Liver (tissue), 9 donors: Measurements from ENCODE around the gene TXNDC11. TPM values are rescaled to one million over a fixed set of nuclear protein-coding genes. Genes with fewer than 3 reads are reported as not detected.

ENCODE experiments used
- DNase-seq: peaks from one replicate; pipeline ENCODE4 v3.0.0-alpha.2; 2017; ENCODE audit warnings: low spot score
- H3K27ac ChIP-seq, 2 donors: one replicate each; pipeline ENCODE4 v1.7.0; 2013; ENCODE audit warnings: inconsistent platforms in 2 of 2, low read length in 2 of 2, control low read depth in 1 of 2, low read depth in 1 of 2, mild to moderate bottlenecking in 1 of 2
- H3K27me3 ChIP-seq, 4 donors: one replicate each; pipeline versions ENCODE4 v1.6.1 to v1.7.0; 2013; ENCODE audit warnings: low read length in 3 of 4, inconsistent platforms in 1 of 4, mild to moderate bottlenecking in 1 of 4, moderate library complexity in 1 of 4; ENCODE audit not compliant: control insufficient read depth in 4 of 4, insufficient read depth in 4 of 4
- H3K36me3 ChIP-seq, 4 donors: one replicate each; pipeline versions ENCODE4 v1.6.1 to v1.7.0; 2013; ENCODE audit warnings: low read length in 3 of 4, mild to moderate bottlenecking in 3 of 4, low read depth in 1 of 4, moderate library complexity in 1 of 4; ENCODE audit not compliant: control insufficient read depth in 4 of 4, insufficient read depth in 3 of 4
- H3K4me1 ChIP-seq, 4 donors: one replicate each; pipeline versions ENCODE4 v1.6.1 to v1.7.0; 2013; ENCODE audit warnings: low read length in 3 of 4, mild to moderate bottlenecking in 3 of 4, moderate library complexity in 1 of 4; ENCODE audit not compliant: control insufficient read depth in 4 of 4, insufficient read depth in 4 of 4
- H3K4me3 ChIP-seq, 3 donors: one replicate each; pipeline versions ENCODE4 v1.6.1 to v1.7.0; 2013; ENCODE audit warnings: low read length in 3 of 3, control low read depth in 1 of 3, low read depth in 1 of 3, mild to moderate bottlenecking in 1 of 3
- H3K9ac ChIP-seq, 2 donors: one replicate each; pipeline ENCODE4 v1.7.0; 2013; ENCODE audit warnings: low read length in 2 of 2, mild to moderate bottlenecking in 2 of 2, moderate library complexity in 2 of 2, control low read depth in 1 of 2, low read depth in 1 of 2
- H3K9me3 ChIP-seq, 4 donors: one replicate each; pipeline versions ENCODE4 v1.6.1 to v1.7.0; 2013; ENCODE audit warnings: low read length in 3 of 4; ENCODE audit not compliant: control insufficient read depth in 4 of 4
- FOXA2 ChIP-seq: IDR thresholded peaks from 2 replicates; pipeline ENCODE4 v1.6.1; 2016; ENCODE audit warnings: antibody characterized with exemption
- GABPA ChIP-seq, 2 donors: IDR thresholded peaks in 1 of 2; conservative IDR thresholded peaks in 1 of 2; 2 replicates each; pipeline ENCODE4 v1.6.1; 2016; ENCODE audit warnings: antibody characterized with exemption in 2 of 2, mild to moderate bottlenecking in 1 of 2, moderate library complexity in 1 of 2
- HNF4A ChIP-seq, 2 donors: conservative IDR thresholded peaks; 2 replicates each; pipeline ENCODE4 v1.6.1; 2016; ENCODE audit warnings: antibody characterized with exemption in 2 of 2, mild to moderate bottlenecking in 2 of 2
- REST ChIP-seq: IDR thresholded peaks from 2 replicates; pipeline ENCODE4 v1.6.1; 2016; ENCODE audit warnings: antibody characterized with exemption, mild to moderate bottlenecking
- RXRA ChIP-seq, 2 donors: IDR thresholded peaks; 2 replicates each; pipeline ENCODE4 v1.6.1; 2017 to 2018; ENCODE audit warnings: antibody characterized with exemption in 2 of 2, mild to moderate bottlenecking in 1 of 2
- YY1 ChIP-seq: IDR thresholded peaks from 2 replicates; pipeline ENCODE4 v1.6.1; 2016; ENCODE audit warnings: antibody characterized with exemption, mild to moderate bottlenecking
- WGBS: extraction: QIAGEN DNeasy Blood & Tissue Kit; methylation state at CpG from one replicate; pipeline ENCODE4 v1.1.7; 2013; 5-methylcytosine and 5-hydroxymethylcytosine counted together
- polyA plus RNA-seq, 2 donors: library from polyadenylated mRNA; stranded (reverse) in 1 of 2; unstranded in 1 of 2; fragments of 200-250 nt in 1 of 2; fragments of >200 nt in 1 of 2; fragmentation: Nextera tagmentation in 1 of 2; extraction: Ambion mirVana in 1 of 2; gene quantifications; one replicate each; pipeline versions ENCODE4 v1.2.1 to v1.2.3, GENCODE V29; 2013 to 2015
- total RNA-seq, 2 donors: library from RNA; depleted of rRNA; stranded (reverse); fragments of >200 nt; gene quantifications; one replicate each; pipeline ENCODE4 v1.2.3, GENCODE V29; 2014
- TF ChIP-seq, protein P1 (sequence below): IDR thresholded peaks from 2 replicates; pipeline ENCODE4 v1.6.1; 2016; ENCODE audit warnings: antibody characterized with exemption
- donor health status: healthy.
- donor health status: healthy.
- donor health status: healthy.
- donor health status: healthy.
- donor health status: healthy.

TXNDC11 gene
- total and polyA plus RNA-seq, 4 donors = 26.4 to 63.5 (median 48.5) TPM

- no peak for TF ChIP-seq REST
Observed at GRCh38 chr16:11682655-11683096, 60.0 kb downstream of the TXNDC11 start (continued).

- Histone ChIP-seq H3K9me3 (no peaks in the 10 kb centered on the region), H3K36me3 (peaks cover 8 to 63% (median 58%) of the 10 kb centered on the region in 4 donors), H3K9ac (no peak overlapping the region), H3K4me1 (peaks cover 2 to 27% (median 18%) of the 10 kb centered on the region in 4 donors), H3K27ac (peak overlapping the region in 1 of 2 donors; percentile 63), H3K4me3 (no peak overlapping the region), H3K27me3 (no peaks in the 10 kb centered on the region)
- TF ChIP-seq GABPA (IDR thresholded peaks at IDR 0.05 in 1 of 2, conservative IDR thresholded peaks at IDR 0.05 in 1 of 2) = no peak
- DNase-seq = no peak
- WGBS = 84% methylated on average over 12 of the region's 12 CpGs
Observed at GRCh38 chr16:11681976-11682654, 60.5 kb downstream of the TXNDC11 start.

DNA sequence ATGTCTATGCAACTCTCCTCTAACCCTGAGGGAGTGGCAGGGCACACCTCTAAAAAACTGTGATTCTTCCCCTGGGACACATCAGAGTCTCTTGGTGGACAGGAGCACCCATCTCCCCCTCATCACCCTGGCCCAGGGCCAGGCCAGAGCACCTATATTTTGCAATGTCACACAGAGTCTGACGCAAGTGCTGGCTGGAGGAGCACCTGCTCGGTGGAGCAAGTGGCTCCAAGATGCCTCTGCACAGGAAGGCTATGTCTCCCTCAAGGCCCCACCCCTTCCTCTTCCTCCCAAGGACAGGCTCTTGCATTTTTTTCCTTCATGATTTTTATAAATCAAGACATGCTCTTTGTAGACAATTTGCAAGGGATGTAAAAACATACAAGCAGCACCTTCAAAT is 61.1 kb downstream of the TXNDC11 start:
- no peak for DNase-seq
- H3K4me3 ChIP-seq = no peak overlapping the region
- TF ChIP-seq RXRA (IDR thresholded peaks at IDR 0.05) = peak in 1 of 2 donors; percentile 6
- TF ChIP-seq YY1 = no peak
- peak in 1 of 2 donors; percentile 13 for TF ChIP-seq HNF4A (conservative IDR thresholded peaks at IDR 0.05)
- peaks cover 2 to 27% (median 18%) of the 10 kb centered on the region in 4 donors for H3K4me1 ChIP-seq
- WGBS = 22% methylated on average over 2 of the region's 2 CpGs
- H3K9ac ChIP-seq = no peak overlapping the region
- H3K9me3 ChIP-seq = no peaks in the 10 kb centered on the region
- H3K27me3 ChIP-seq = no peaks in the 10 kb centered on the region
- H3K27ac ChIP-seq = peak overlapping the region in 1 of 2 donors; percentile 63
- peaks cover 6 to 62% (median 53%) of the 10 kb centered on the region in 4 donors for H3K36me3 ChIP-seq

GRCh38 chr16:11679941-11680911 is 62.4 kb downstream of the TXNDC11 start:
- no peak overlapping the region for H3K4me3 ChIP-seq
- H3K9me3 ChIP-seq = no peaks in the 10 kb centered on the region
- no peak overlapping the region for H3K9ac ChIP-seq
- no peak overlapping the region for H3K27ac ChIP-seq
- no peaks in the 10 kb centered on the region for H3K27me3 ChIP-seq
- TF ChIP-seq REST (no peak), FOXA2 (no peak)
- TF ChIP-seq, protein P1, sequence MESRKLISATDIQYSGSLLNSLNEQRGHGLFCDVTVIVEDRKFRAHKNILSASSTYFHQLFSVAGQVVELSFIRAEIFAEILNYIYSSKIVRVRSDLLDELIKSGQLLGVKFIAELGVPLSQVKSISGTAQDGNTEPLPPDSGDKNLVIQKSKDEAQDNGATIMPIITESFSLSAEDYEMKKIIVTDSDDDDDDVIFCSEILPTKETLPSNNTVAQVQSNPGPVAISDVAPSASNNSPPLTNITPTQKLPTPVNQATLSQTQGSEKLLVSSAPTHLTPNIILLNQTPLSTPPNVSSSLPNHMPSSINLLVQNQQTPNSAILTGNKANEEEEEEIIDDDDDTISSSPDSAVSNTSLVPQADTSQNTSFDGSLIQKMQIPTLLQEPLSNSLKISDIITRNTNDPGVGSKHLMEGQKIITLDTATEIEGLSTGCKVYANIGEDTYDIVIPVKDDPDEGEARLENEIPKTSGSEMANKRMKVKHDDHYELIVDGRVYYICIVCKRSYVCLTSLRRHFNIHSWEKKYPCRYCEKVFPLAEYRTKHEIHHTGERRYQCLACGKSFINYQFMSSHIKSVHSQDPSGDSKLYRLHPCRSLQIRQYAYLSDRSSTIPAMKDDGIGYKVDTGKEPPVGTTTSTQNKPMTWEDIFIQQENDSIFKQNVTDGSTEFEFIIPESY = no peak
- peaks cover 6 to 56% (median 48%) of the 10 kb centered on the region in 4 donors for H3K36me3 ChIP-seq
- H3K4me1 ChIP-seq = peaks cover 2 to 37% (median 25%) of the 10 kb centered on the region in 4 donors
- DNase-seq = no peak
- WGBS = 91% methylated on average over 12 of the region's 12 CpGs
